HepG2 (cell line): ENCODE results near the gene TRPV2. TPM values are rescaled to one million over a fixed set of nuclear protein-coding genes. Genes with fewer than 3 reads are reported as not detected.

Experiments used
- CBX5 ChIP-seq: sonication (generic); formaldehyde crosslinking; IDR thresholded peaks from 2 replicates; pipeline ENCODE4 v1.4.0; 2020; ENCODE audit warnings: missing genetic modification reagents, borderline replicate concordance
- FOXO1 ChIP-seq: sonication (generic); formaldehyde crosslinking; IDR thresholded peaks from 2 replicates; pipeline ENCODE4 v1.4.0; 2020; ENCODE audit warnings: missing genetic modification reagents
- GATA4 ChIP-seq: sonication (generic); IDR thresholded peaks from 2 replicates; pipeline ENCODE4 v1.6.1; 2016; ENCODE audit warnings: antibody characterized with exemption, low read depth, borderline replicate concordance
- LRRFIP1 ChIP-seq: sonication (generic); formaldehyde crosslinking; conservative IDR thresholded peaks from 2 replicates; pipeline ENCODE4 v1.4.0; 2020; ENCODE audit warnings: missing genetic modification reagents
- MED8 ChIP-seq: sonication (generic); formaldehyde crosslinking; IDR thresholded peaks from 2 replicates; pipeline ENCODE4 v1.8.1; 2023; ENCODE audit warnings: mild to moderate bottlenecking, missing genetic modification reagents; ENCODE audit not compliant: insufficient replicate concordance
- MXI1 ChIP-seq: IDR thresholded peaks from 3 replicates; pipeline ENCODE4 v1.6.1; 2012; ENCODE audit warnings: low read depth, low read length, inconsistent platforms, borderline replicate concordance
- MYNN ChIP-seq: sonication (generic); formaldehyde crosslinking; IDR thresholded peaks from 2 replicates; pipeline ENCODE4 v1.4.0; 2020; ENCODE audit warnings: mild to moderate bottlenecking, low read depth, missing genetic modification reagents
- MZF1 ChIP-seq: sonication (generic); formaldehyde crosslinking; IDR thresholded peaks from 2 replicates; pipeline ENCODE4 v1.8.1; 2023; ENCODE audit warnings: mild to moderate bottlenecking, missing genetic modification reagents, borderline replicate concordance
- PHF21A ChIP-seq: sonication (generic); formaldehyde crosslinking; IDR thresholded peaks from 2 replicates; pipeline ENCODE4 v1.5.0; 2020; ENCODE audit warnings: mild to moderate bottlenecking, missing genetic modification reagents
- RBM39 ChIP-seq: fragments of 200-400 bp; formaldehyde crosslinking; IDR thresholded peaks from one replicate; pipeline ENCODE4 v1.6.1; 2018; ENCODE audit warnings: antibody characterized with exemption, mild to moderate bottlenecking, low read depth, low read length; ENCODE audit not compliant: poor library complexity, severe bottlenecking
- REST ChIP-seq, 2 experiments: IDR thresholded peaks; 2 replicates each; pipeline ENCODE4 v1.6.1; 2011 to 2012; ENCODE audit warnings: low read length in 2 of 2, borderline replicate concordance in 1 of 2, low read depth in 1 of 2, mild to moderate bottlenecking in 1 of 2, moderate library complexity in 1 of 2
- ZNF205 ChIP-seq: IDR thresholded peaks from 2 replicates; pipeline ENCODE4 v1.6.1; 2018; ENCODE audit warnings: missing biosample characterization, missing genetic modification reagents
- ZNF367 ChIP-seq: sonication (generic); formaldehyde crosslinking; IDR thresholded peaks from 2 replicates; pipeline ENCODE4 v1.4.0; 2020; ENCODE audit warnings: missing genetic modification reagents, borderline replicate concordance
- ZNF501 ChIP-seq: sonication (generic); formaldehyde crosslinking; IDR thresholded peaks from 2 replicates; pipeline ENCODE4 v1.5.1; 2020; ENCODE audit warnings: mild to moderate bottlenecking, moderate library complexity, missing genetic modification reagents
- ZNF615 ChIP-seq: sonication (generic); formaldehyde crosslinking; IDR thresholded peaks from 2 replicates; pipeline ENCODE4 v1.5.0; 2020; ENCODE audit warnings: mild to moderate bottlenecking, missing genetic modification reagents, borderline replicate concordance
- polyA plus RNA-seq, 8 experiments: library from polyadenylated mRNA; depleted of rRNA in 3 of 8; stranded (reverse) in 7 of 8; unstranded in 1 of 8; fragments of >200 nt; fragmentation: Illumina TruSeq in 4 of 8; extraction: Trizol in 4 of 8; gene quantifications; 2 replicates each; pipeline versions ENCODE4 v1.2.1 to v1.2.3, GENCODE V29; 2011 to 2016; ENCODE audit warnings: low read depth in 4 of 8, missing spikeins in 1 of 8, mixed read lengths in 1 of 8; ENCODE audit not compliant: insufficient read depth in 1 of 8
- total RNA-seq, 5 experiments: library from RNA; depleted of rRNA; stranded (reverse); fragments of >200 nt; fragmentation: Illumina TruSeq; extraction: Trizol; gene quantifications; 2 replicates each; pipeline ENCODE4 v1.2.3, GENCODE V29; 2016; ENCODE audit warnings: low read depth in 1 of 5
- TF ChIP-seq, protein P1 (sequence below): sonication (generic); formaldehyde crosslinking; IDR thresholded peaks from 2 replicates; pipeline ENCODE4 v1.4.0; 2020; ENCODE audit warnings: missing genetic modification reagents, borderline replicate concordance
- TF ChIP-seq, protein P2 (sequence below): sonication (generic); formaldehyde crosslinking; IDR thresholded peaks from 2 replicates; pipeline ENCODE4 v1.9.0; 2022; ENCODE audit warnings: low read depth, missing genetic modification reagents

TRPV2 gene
- total and polyA plus RNA-seq, 2 of the 13 experiments (the other 11 are each of a cell fraction or from before 2014, with no cell fraction given), result 13.6 to 21.3 TPM

- TF ChIP-seq, protein P1, sequence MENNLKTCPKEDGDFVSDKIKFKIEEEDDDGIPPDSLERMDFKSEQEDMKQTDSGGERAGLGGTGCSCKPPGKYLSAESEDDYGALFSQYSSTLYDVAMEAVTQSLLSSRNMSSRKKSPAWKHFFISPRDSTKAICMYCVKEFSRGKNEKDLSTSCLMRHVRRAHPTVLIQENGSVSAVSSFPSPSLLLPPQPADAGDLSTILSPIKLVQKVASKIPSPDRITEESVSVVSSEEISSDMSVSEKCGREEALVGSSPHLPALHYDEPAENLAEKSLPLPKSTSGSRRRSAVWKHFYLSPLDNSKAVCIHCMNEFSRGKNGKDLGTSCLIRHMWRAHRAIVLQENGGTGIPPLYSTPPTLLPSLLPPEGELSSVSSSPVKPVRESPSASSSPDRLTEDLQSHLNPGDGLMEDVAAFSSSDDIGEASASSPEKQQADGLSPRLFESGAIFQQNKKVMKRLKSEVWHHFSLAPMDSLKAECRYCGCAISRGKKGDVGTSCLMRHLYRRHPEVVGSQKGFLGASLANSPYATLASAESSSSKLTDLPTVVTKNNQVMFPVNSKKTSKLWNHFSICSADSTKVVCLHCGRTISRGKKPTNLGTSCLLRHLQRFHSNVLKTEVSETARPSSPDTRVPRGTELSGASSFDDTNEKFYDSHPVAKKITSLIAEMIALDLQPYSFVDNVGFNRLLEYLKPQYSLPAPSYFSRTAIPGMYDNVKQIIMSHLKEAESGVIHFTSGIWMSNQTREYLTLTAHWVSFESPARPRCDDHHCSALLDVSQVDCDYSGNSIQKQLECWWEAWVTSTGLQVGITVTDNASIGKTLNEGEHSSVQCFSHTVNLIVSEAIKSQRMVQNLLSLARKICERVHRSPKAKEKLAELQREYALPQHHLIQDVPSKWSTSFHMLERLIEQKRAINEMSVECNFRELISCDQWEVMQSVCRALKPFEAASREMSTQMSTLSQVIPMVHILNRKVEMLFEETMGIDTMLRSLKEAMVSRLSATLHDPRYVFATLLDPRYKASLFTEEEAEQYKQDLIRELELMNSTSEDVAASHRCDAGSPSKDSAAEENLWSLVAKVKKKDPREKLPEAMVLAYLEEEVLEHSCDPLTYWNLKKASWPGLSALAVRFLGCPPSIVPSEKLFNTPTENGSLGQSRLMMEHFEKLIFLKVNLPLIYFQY (CRISPR knock-in tag), result no peak
- TF ChIP-seq MED8 (CRISPR knock-in tag), result no peak
- no peak for TF ChIP-seq MXI1
- TF ChIP-seq MZF1 (CRISPR knock-in tag), result no peak
- no peak; the same call in 1 of the 2 replicates for TF ChIP-seq CBX5 (CRISPR knock-in tag)
- TF ChIP-seq GATA4, result no peak
- no peak for TF ChIP-seq ZNF205 (CRISPR knock-in tag)
- TF ChIP-seq ZNF615 (CRISPR knock-in tag), result no peak
- no peak for TF ChIP-seq REST (IDR thresholded peaks at IDR 0.05; ENCODE audit: borderline replicate concordance in 1 of 2, low read depth in 1 of 2, low read length in 2 of 2)
- TF ChIP-seq ZNF367 (CRISPR knock-in tag), result no peak
- TF ChIP-seq RBM39, result peak; percentile 23
- no peak for TF ChIP-seq FOXO1 (CRISPR knock-in tag)
- no peak for TF ChIP-seq ZNF501
- no peak for TF ChIP-seq PHF21A (CRISPR knock-in tag)
- TF ChIP-seq, protein P2, sequence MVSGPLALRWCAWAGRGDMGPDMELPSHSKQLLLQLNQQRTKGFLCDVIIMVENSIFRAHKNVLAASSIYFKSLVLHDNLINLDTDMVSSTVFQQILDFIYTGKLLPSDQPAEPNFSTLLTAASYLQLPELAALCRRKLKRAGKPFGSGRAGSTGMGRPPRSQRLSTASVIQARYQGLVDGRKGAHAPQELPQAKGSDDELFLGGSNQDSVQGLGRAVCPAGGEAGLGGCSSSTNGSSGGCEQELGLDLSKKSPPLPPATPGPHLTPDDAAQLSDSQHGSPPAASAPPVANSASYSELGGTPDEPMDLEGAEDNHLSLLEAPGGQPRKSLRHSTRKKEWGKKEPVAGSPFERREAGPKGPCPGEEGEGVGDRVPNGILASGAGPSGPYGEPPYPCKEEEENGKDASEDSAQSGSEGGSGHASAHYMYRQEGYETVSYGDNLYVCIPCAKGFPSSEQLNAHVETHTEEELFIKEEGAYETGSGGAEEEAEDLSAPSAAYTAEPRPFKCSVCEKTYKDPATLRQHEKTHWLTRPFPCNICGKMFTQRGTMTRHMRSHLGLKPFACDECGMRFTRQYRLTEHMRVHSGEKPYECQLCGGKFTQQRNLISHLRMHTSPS (CRISPR knock-in tag), result no peak
- no peak for TF ChIP-seq MYNN (CRISPR knock-in tag)
- no peak for TF ChIP-seq LRRFIP1
These were observed 28.3 kb downstream of the TRPV2 start (continued) for GRCh38 chr17:16443511-16444257.
